SU-DHL-6 (cell line): Measurements from ENCODE around the gene KIF4B.
"Not testable (repeated sequence)": the region's sequence is repeated elsewhere in the genome, so short reads cannot be mapped to it uniquely, and the experiment has no call there.

Source experiments
- H2AFZ ChIP-seq: fragments of 200-600 bp; sonication (generic); 2 replicates; pipeline ENCODE4 v1.6.1; 2014; ENCODE audit warnings: low read depth, mild to moderate bottlenecking, moderate library complexity, mixed read lengths, antibody characterized with exemption, low read length; ENCODE audit not compliant: severe bottlenecking
- H3F3A ChIP-seq: fragments of 200-600 bp; shearing (Covaris generic); 2 replicates; pipeline ENCODE4 v1.6.0; 2016; ENCODE audit warnings: antibody characterized with exemption, mild to moderate bottlenecking; ENCODE audit not compliant: insufficient read depth
- H3K27ac ChIP-seq: fragments of 200-600 bp; sonication (generic); 2 replicates; pipeline ENCODE4 v1.5.1; 2016; ENCODE audit warnings: low read depth, mild to moderate bottlenecking, low read length, moderate library complexity, mixed read lengths
- H3K27me3 ChIP-seq: fragments of 200-600 bp; sonication (generic), shearing (Covaris generic); 2 replicates; pipeline ENCODE4 v1.6.0; 2014; ENCODE audit warnings: mild to moderate bottlenecking, low read length
- H3K36me3 ChIP-seq: fragments of 200-600 bp; sonication (generic); 2 replicates; pipeline ENCODE4 v1.6.1; 2014; ENCODE audit warnings: mild to moderate bottlenecking, low read length, mixed read lengths
- H3K4me2 ChIP-seq: fragments of 300-600, 200-600 bp; shearing (Covaris generic), sonication (generic); 2 replicates; pipeline ENCODE4 v1.6.0; 2014; ENCODE audit warnings: low read length, low read depth, mild to moderate bottlenecking; ENCODE audit not compliant: poor library complexity, severe bottlenecking
- H3K4me3 ChIP-seq: fragments of 200-600 bp; sonication (generic); 2 replicates; pipeline ENCODE4 v1.5.1; 2014; ENCODE audit warnings: antibody characterized with exemption, low read length, mild to moderate bottlenecking, mixed read lengths; ENCODE audit not compliant: insufficient read depth, poor library complexity, severe bottlenecking
- H3K79me2 ChIP-seq: fragments of 200-600 bp; sonication (generic); 2 replicates; pipeline ENCODE4 v1.6.1; 2014; ENCODE audit warnings: mild to moderate bottlenecking, low read length, moderate library complexity; ENCODE audit not compliant: insufficient read depth
- H3K9ac ChIP-seq: fragments of 200-600 bp; sonication (generic); 2 replicates; pipeline ENCODE4 v1.7.0; 2014; ENCODE audit warnings: mild to moderate bottlenecking, low read length
- H3K9me2 ChIP-seq: fragments of 200-600 bp; sonication (generic); replicated peaks from 2 replicates; pipeline ENCODE4 v1.6.1; 2014; ENCODE audit warnings: low read length; ENCODE audit not compliant: insufficient read depth
- H3K9me3 ChIP-seq: fragments of 200-600 bp; sonication (generic); 2 replicates; pipeline ENCODE4 v1.6.1; 2014; ENCODE audit warnings: low read length, mixed read lengths; ENCODE audit not compliant: insufficient read depth
- H4K20me1 ChIP-seq: fragments of 200-600 bp; sonication (generic); 2 replicates; pipeline ENCODE4 v1.6.1; 2014; ENCODE audit warnings: low read depth, mild to moderate bottlenecking, antibody characterized with exemption, low read length, moderate library complexity, mixed read lengths
- EZH2phosphoT487 ChIP-seq: fragments of 200-600 bp; sonication (generic), shearing (Covaris generic); conservative IDR thresholded peaks from 2 replicates; pipeline ENCODE4 v1.6.1; 2018; ENCODE audit warnings: mild to moderate bottlenecking, antibody characterized with exemption, low read length, moderate library complexity, mixed read lengths
- TF ChIP-seq, protein P1 (sequence below): fragments of 200-600 bp; sonication (generic); IDR thresholded peaks from one replicate; pipeline ENCODE4 v1.5.1; 2017; ENCODE audit warnings: antibody characterized with exemption, mild to moderate bottlenecking, low read length, moderate library complexity; ENCODE audit not compliant: insufficient read depth, poor library complexity, severe bottlenecking

KIF4B gene

DNA sequence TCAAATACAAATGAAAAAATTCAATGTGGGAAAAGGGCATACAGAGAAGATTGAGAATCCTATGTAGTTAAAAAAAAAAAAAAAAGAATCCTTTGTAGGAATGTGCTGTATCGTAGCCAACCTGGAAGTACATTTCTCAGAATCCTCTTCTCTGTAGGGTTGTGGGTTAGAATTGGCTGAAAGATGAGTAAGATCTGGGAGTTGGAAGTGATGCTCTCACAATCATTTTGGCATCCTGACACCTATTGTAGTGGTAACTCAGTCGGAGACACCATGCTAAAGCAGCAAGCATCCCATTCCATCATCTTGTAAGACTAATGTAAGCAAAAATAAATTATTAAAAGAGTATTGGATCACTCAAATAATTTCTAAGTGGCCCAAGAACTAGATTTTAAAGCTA is 42.1 kb upstream of the KIF4B start:
- Histone ChIP-seq H3K9me3 (no peaks in the 10 kb centered on the region), H3K27me3 (no peaks in the 10 kb centered on the region), H3F3A (no peaks in the 10 kb centered on the region), H3K36me3 (peaks cover 12% of the 10 kb centered on the region; the same call in 1 of the 2 replicates), H4K20me1 (no peaks in the 10 kb centered on the region), H3K4me3 (no peak overlapping the region), H3K27ac (no peak overlapping the region), H2AFZ (no peak overlapping the region), H3K79me2 (no peaks in the 10 kb centered on the region), H3K4me2 (no peak overlapping the region), H3K9me2 (no peaks in the 10 kb centered on the region), H3K9ac (no peak overlapping the region)
- no peak for TF ChIP-seq EZH2phosphoT487
- TF ChIP-seq, protein P1, sequence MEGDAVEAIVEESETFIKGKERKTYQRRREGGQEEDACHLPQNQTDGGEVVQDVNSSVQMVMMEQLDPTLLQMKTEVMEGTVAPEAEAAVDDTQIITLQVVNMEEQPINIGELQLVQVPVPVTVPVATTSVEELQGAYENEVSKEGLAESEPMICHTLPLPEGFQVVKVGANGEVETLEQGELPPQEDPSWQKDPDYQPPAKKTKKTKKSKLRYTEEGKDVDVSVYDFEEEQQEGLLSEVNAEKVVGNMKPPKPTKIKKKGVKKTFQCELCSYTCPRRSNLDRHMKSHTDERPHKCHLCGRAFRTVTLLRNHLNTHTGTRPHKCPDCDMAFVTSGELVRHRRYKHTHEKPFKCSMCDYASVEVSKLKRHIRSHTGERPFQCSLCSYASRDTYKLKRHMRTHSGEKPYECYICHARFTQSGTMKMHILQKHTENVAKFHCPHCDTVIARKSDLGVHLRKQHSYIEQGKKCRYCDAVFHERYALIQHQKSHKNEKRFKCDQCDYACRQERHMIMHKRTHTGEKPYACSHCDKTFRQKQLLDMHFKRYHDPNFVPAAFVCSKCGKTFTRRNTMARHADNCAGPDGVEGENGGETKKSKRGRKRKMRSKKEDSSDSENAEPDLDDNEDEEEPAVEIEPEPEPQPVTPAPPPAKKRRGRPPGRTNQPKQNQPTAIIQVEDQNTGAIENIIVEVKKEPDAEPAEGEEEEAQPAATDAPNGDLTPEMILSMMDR = no peak

DNA sequence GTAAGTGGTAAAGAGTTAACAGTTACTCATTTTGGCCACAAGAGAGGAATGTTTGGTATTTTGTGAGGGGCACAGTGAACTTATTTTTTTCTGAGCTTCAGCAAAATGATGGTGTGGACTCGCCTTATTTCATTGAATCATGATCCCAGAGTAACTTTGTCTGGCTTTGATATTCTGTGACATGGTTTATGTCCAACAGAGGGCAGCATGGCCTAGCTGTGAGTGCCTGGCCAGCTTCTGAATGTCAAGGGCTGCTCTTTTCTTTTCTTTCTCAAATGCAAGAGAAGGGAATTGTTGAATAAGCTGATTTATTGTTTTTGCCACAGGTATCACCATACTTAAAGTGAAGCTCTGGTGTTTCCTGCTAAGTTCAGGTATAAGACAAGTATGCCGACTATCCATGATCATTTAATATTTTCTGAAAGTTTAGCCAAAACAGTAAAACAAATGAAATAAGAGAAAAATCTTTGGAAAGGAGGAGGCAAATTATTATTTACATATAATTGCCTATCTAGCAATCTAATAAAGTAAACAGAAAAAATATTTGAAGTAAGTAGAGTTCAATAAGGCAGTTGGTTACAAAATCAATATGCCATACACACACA is 41.0 kb upstream of the KIF4B start:
- H3K4me2 ChIP-seq = no peak overlapping the region
- H3K9me2 ChIP-seq = no peaks in the 10 kb centered on the region
- H3K4me3 ChIP-seq = no peak overlapping the region
- H3K9ac ChIP-seq = no peak overlapping the region
- H3K27me3 ChIP-seq = no peaks in the 10 kb centered on the region
- no peaks in the 10 kb centered on the region for H3F3A ChIP-seq
- no peak overlapping the region for H2AFZ ChIP-seq
- H3K79me2 ChIP-seq = no peaks in the 10 kb centered on the region
- no peak overlapping the region for H3K27ac ChIP-seq
- no peaks in the 10 kb centered on the region for H3K9me3 ChIP-seq
- H3K36me3 ChIP-seq = peaks cover 5% of the 10 kb centered on the region; the same call in 1 of the 2 replicates
- TF ChIP-seq, protein P1 = no peak
- no peak for TF ChIP-seq EZH2phosphoT487
- no peaks in the 10 kb centered on the region for H4K20me1 ChIP-seq

DNA sequence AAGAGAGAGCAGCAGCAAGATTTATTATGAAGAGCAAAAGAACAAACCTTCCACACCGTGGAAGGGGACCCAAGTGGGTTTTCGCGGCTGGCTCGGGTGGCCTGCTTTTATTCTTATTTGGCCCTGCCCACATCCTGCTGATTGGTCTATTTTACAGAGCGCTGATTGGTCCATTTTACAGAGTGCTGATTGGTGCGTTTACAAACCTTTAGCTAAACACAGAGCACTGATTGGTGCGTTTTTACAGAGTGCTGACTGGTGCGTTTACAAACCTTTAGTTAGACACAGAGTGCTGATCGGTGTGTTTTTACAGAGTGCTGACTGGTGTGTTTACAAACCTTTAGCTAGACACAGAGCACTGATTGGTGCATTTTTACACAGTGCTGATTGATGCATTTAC is 37.5 kb upstream of the KIF4B start:
- not testable (repeated sequence) for H3K9me2 ChIP-seq, H2AFZ ChIP-seq, H4K20me1 ChIP-seq, H3K9ac ChIP-seq, H3K79me2 ChIP-seq, H3K4me2 ChIP-seq, H3K27me3 ChIP-seq, H3K36me3 ChIP-seq, H3F3A ChIP-seq, H3K27ac ChIP-seq, H3K9me3 ChIP-seq, H3K4me3 ChIP-seq

DNA sequence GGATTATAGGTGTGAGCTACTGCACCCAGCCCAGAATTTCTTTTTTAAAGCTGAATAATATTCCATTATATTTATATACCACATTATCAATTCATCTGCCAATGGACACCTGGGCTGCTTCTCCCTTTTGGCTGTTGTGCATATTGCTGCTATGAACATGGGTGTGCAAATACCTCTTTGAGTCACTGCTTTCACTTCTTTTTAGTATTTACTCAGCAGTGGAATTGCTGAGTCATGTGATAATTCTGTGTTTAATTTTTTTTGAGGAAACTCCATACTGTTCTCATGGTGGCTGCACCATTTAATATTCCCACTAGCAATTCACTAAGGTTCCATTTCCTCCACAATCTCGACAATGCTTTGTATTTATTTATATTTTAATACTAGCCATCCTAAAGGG is 36.1 kb upstream of the KIF4B start:
- Histone ChIP-seq H4K20me1 (no peaks in the 10 kb centered on the region), H3K4me3 (no peak overlapping the region), H2AFZ (no peak overlapping the region), H3F3A (no peaks in the 10 kb centered on the region), H3K9ac (no peak overlapping the region), H3K27me3 (no peaks in the 10 kb centered on the region), H3K9me3 (no peaks in the 10 kb centered on the region), H3K27ac (no peak overlapping the region), H3K9me2 (no peaks in the 10 kb centered on the region), H3K36me3 (no peaks in the 10 kb centered on the region), H3K4me2 (no peak overlapping the region), H3K79me2 (no peaks in the 10 kb centered on the region)
- no peak for TF ChIP-seq EZH2phosphoT487
- TF ChIP-seq, protein P1 = no peak

DNA sequence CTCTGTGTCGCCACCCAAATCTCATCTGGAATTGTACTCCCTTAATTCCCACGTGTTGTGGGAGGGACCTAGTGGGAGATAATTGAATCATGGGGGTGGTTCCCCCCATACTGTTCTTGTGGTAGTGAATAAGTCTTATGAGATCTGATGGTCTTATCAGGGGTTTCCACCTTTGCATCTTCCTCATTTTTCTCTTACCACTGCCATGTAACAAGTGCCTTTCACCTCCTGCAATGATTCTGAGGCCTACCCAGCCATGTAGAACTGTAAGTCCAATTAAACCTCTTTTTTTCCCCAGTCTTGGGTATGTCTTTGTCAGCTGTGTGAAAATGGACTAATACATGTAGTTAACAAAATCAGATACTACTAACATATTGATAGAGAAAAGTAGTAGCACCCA is 35.3 kb upstream of the KIF4B start:
- H2AFZ ChIP-seq, H3F3A ChIP-seq, H4K20me1 ChIP-seq, H3K79me2 ChIP-seq, H3K9me3 ChIP-seq, H3K9me2 ChIP-seq, H3K36me3 ChIP-seq, H3K27ac ChIP-seq, H3K9ac ChIP-seq, H3K4me2 ChIP-seq, H3K4me3 ChIP-seq, H3K27me3 ChIP-seq: not testable (repeated sequence)
